ENCODE measurements around the gene S100A16. TPM values are rescaled to one million over a fixed set of nuclear protein-coding genes. Genes with fewer than 3 reads are reported as not detected.

Gene S100A16
- total and polyA plus RNA-seq, 12 donors = 26.2 to 128 (median 76.2) TPM

GRCh38 chr1:153606194-153606593 is 6.7 kb downstream of the S100A16 start:
- intact Hi-C loops (cut with DNase I) = no loop called here
- DNase-seq = no peak
- H3K9me3 ChIP-seq (replicated peaks in 1 of 3) = no peaks in the 10 kb centered on the region
- no peak overlapping the region for H3K4me3 ChIP-seq
- no peak for TF ChIP-seq POLR2A (IDR thresholded peaks at IDR 0.05)
- TF ChIP-seq CTCF (IDR thresholded peaks at IDR 0.05) = no peak
- peaks cover 0 to 12% of the 10 kb centered on the region in 2 donors for H3K36me3 ChIP-seq (replicated peaks in 1 of 2)
- H3K27ac ChIP-seq = no peak overlapping the region
- peaks cover 0 to 23% of the 10 kb centered on the region in 2 donors for H3K4me1 ChIP-seq (replicated peaks in 1 of 2)
- H3K27me3 ChIP-seq = no peaks in the 10 kb centered on the region
- 90 to 93% (median 92%) methylated on average over 11 of the region's 11 CpGs for WGBS, 4 donors

GRCh38 chr1:153602749-153603148 is 10.2 kb downstream of the S100A16 start:
- Histone ChIP-seq H3K4me3 (no peak overlapping the region), H3K9me3 (replicated peaks in 1 of 3) (no peaks in the 10 kb centered on the region), H3K4me1 (replicated peaks in 1 of 2) (no peaks in the 10 kb centered on the region), H3K27me3 (no peaks in the 10 kb centered on the region), H3K36me3 (replicated peaks in 1 of 2) (peaks cover 0 to 12% of the 10 kb centered on the region in 2 donors), H3K27ac (no peak overlapping the region)
- TF ChIP-seq POLR2A (IDR thresholded peaks at IDR 0.05) = no peak
- TF ChIP-seq CTCF (IDR thresholded peaks at IDR 0.05) = no peak
- 87 to 94% (median 91%) methylated on average over 6 of the region's 6 CpGs for WGBS, 4 donors
- no peak for DNase-seq
- intact Hi-C loops (cut with DNase I) = no loop called here

GRCh38 chr1:153599847-153600246 is 13.1 kb downstream of the S100A16 start:
- H3K27me3 ChIP-seq = no peaks in the 10 kb centered on the region
- 81 to 90% (median 86%) methylated on average over 7 of the region's 7 CpGs for WGBS, 4 donors
- H3K4me1 ChIP-seq (replicated peaks in 1 of 2) = peaks cover 0 to 5% of the 10 kb centered on the region in 2 donors
- no peak for TF ChIP-seq POLR2A (IDR thresholded peaks at IDR 0.05)
- no peak for TF ChIP-seq CTCF (IDR thresholded peaks at IDR 0.05)
- intact Hi-C loops (cut with DNase I) = no loop called here
- DNase-seq = no peak
- no peak overlapping the region for H3K4me3 ChIP-seq
- H3K36me3 ChIP-seq (replicated peaks in 1 of 2) = no peaks in the 10 kb centered on the region
- no peak overlapping the region for H3K27ac ChIP-seq
- H3K9me3 ChIP-seq (replicated peaks in 1 of 3) = no peaks in the 10 kb centered on the region

- Histone ChIP-seq H3K9me3 (replicated peaks in 1 of 3) (no peaks in the 10 kb centered on the region), H3K36me3 (replicated peaks in 1 of 2) (no peaks in the 10 kb centered on the region), H3K27ac (no peak overlapping the region), H3K4me3 (no peak overlapping the region), H3K4me1 (replicated peaks in 1 of 2) (peaks cover 0 to 5% of the 10 kb centered on the region in 2 donors), H3K27me3 (no peaks in the 10 kb centered on the region)
- intact Hi-C loops (cut with DNase I) = no loop called here
- DNase-seq = no peak
- TF ChIP-seq CTCF (IDR thresholded peaks at IDR 0.05) (no peak), POLR2A (IDR thresholded peaks at IDR 0.05) (no peak)
- WGBS, 4 donors = 76 to 86% (median 83%) methylated on average over 4 to 7 of the region's 7 CpGs
Measured at GRCh38 chr1:153598309-153599172, 14.4 kb downstream of the S100A16 start.
